ENCODE results near the gene KLC3.

Gene KLC3

GRCh38 chr19:45382426-45382825 lies 41.9 kb downstream of the KLC3 start:
- DNase-seq: no peak

GRCh38 chr19:45385392-45386221 lies 45.1 kb downstream of the KLC3 start:
- DNase-seq: no peak

GRCh38 chr19:45391346-45391745 lies 50.8 kb downstream of the KLC3 start:
- no peak for DNase-seq

- DNase-seq: no peak
Observed at GRCh38 chr19:45391871-45392665, 51.5 kb downstream of the KLC3 start.

- DNase-seq: no peak
Observed at GRCh38 chr19:45395821-45396617, 55.5 kb downstream of the KLC3 start.

GRCh38 chr19:45400192-45400591 lies 59.6 kb downstream of the KLC3 start:
- DNase-seq: no peak

All from DMS153 (cell line).